T-helper 2 cell treated with Interferon-gamma antibody and Interleukin-4, amounts not matched to agents 5 μg/mL and 100 μg/mL, for 36 hours (primary cell): Measurements from ENCODE around the gene SLC35F3.
A peak's percentile ranks its signal among the peaks of the same experiment; 100 is the strongest.

ENCODE experiments used
- DNase-seq: peaks from one replicate; pipeline ENCODE4 v3.0.0; 2021; ENCODE audit warnings: low spot score
- H3K27ac Mint-ChIP-seq: one replicate; pipeline ENCODE4 v1.8.0; 2021; ENCODE audit warnings: mild to moderate bottlenecking, mixed read lengths
- H3K27me3 Mint-ChIP-seq: one replicate; pipeline ENCODE4 v1.8.0; 2021; ENCODE audit warnings: low read depth, mixed read lengths
- H3K36me3 Mint-ChIP-seq: one replicate; pipeline ENCODE4 v1.8.0; 2021; ENCODE audit warnings: low read depth, mixed read lengths
- H3K4me1 Mint-ChIP-seq: one replicate; pipeline ENCODE4 v1.8.0; 2021; ENCODE audit warnings: low read depth, mixed read lengths
- H3K4me3 Mint-ChIP-seq: one replicate; pipeline ENCODE4 v1.8.0; 2022; ENCODE audit warnings: mild to moderate bottlenecking, moderate library complexity, mixed read lengths
- H3K9me3 Mint-ChIP-seq: one replicate; pipeline ENCODE4 v1.8.0; 2021; ENCODE audit warnings: mixed read lengths

SLC35F3 gene

DNA sequence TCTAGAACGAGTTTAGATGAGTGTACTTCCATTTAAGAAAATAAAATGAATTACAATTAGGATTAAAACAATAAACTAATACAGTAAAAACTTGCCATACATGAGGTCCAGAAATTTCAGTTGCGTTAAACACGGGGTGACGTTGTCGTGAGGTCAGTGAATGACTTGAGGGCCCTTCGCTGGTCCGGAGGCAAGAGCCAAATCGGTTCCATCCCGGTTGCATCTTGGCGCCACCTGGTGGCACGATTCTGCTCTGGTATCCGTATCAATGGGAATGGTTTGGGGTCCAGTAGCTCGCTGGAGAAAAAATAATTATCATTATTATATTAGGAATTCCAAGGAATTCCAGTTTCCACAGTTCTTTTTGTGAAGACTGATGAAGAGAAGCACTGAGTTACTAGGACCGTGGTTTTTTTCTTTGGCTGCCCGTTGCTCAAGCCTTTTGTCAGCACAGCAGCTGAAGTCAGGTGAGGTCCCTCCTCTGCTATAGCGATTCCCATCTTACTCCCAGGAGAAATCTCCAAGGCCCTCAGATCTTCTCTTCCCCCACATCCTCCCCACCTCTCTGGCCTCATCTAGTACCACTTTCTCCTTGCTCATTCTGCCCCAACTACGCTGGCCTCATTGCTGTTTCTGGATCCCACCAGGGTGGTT lies 161.4 kb downstream of the SLC35F3 start:
- no peaks in the 10 kb centered on the region for H3K36me3 Mint-ChIP-seq
- no peaks in the 10 kb centered on the region for H3K27me3 Mint-ChIP-seq
- H3K27ac Mint-ChIP-seq = no peak overlapping the region
- no peak overlapping the region for H3K4me3 Mint-ChIP-seq
- no peaks in the 10 kb centered on the region for H3K4me1 Mint-ChIP-seq
- H3K9me3 Mint-ChIP-seq = no peaks in the 10 kb centered on the region
- peak; percentile 51 for DNase-seq

DNA sequence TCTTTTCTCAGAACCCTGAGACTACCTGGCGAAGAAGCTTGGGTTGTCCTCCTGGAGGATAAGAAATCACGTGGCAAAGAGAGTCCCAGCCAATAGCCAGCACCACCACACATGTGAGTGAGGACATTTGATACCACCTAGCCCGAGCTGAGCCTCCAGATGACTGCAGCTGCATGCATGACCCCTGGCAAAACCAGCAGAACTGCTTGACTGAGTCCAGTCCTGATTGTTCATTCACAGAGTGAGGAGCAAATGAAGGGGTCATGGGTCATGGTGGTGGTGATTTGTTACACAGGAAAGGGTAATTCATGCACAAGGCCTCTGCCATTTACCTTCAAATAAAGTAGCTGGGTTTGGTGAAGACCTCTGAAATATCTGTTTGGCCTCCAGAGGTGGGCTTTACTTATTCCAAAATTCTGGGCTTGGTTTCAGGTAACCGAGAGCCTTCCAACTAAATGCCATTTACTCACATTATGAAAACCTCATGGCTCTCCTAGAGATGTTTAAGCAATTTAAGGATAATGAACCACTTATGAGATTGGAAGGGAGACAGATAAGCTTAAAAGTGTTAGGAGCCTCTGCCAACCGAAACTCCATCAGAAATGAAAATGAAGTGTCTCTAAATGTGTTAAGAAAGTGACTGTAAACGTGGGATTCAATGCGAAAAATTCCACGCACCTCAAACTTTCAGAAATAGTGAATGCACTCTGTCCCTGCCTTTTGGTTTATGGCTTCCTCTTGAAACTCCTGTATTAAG lies 163.3 kb downstream of the SLC35F3 start:
- Mint-ChIP-seq H3K4me1 (no peaks in the 10 kb centered on the region), H3K36me3 (no peaks in the 10 kb centered on the region), H3K9me3 (no peaks in the 10 kb centered on the region), H3K27ac (no peak overlapping the region), H3K27me3 (no peaks in the 10 kb centered on the region), H3K4me3 (no peak overlapping the region)
- DNase-seq = no peak

DNA sequence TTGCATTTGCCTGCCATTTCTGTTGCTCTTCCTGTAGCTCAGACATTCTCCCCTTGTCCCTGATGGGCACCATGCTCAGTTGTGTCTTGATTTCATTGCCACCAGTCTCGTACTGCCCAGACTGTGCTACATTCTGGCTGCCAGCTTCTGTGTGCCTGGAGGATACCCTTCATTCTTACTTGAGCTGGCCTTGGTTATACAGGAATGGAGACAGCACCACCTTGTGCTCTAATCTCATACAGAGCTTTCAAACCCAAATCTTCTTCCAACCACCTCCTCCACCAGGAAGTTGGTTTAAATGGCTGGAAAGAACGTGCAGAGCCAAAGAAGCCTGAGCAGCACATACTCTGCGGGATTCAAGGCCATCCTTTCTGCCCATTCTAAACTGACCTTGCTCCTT lies 165.3 kb downstream of the SLC35F3 start:
- no peak overlapping the region for H3K27ac Mint-ChIP-seq
- no peak for DNase-seq
- H3K4me1 Mint-ChIP-seq = no peaks in the 10 kb centered on the region
- H3K27me3 Mint-ChIP-seq = peaks cover 2% of the 10 kb centered on the region
- H3K4me3 Mint-ChIP-seq = no peak overlapping the region
- no peaks in the 10 kb centered on the region for H3K36me3 Mint-ChIP-seq
- H3K9me3 Mint-ChIP-seq = no peaks in the 10 kb centered on the region

DNA sequence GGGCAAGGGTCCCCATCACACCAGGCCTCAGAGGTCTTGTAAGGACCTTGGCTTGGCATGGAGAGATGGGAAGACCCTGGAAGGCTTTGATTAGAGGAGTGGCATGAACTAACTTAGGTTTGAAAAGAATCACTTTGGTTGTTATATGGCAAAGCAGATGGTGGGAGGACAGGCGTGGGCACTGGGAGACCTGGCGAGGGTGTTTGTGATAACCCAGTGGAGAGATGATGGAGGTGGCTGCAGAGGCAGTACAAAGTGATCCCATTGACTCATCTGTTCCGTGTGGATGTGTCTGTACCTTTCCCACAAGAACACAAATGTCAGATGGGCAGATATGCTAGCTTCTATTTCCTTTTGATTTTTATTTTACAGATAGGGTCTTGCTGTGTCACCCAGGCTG lies 168.3 kb downstream of the SLC35F3 start:
- Mint-ChIP-seq H3K27me3 (peaks cover 2% of the 10 kb centered on the region), H3K9me3 (no peaks in the 10 kb centered on the region), H3K4me1 (no peaks in the 10 kb centered on the region), H3K4me3 (no peak overlapping the region), H3K27ac (no peak overlapping the region), H3K36me3 (no peaks in the 10 kb centered on the region)
- no peak for DNase-seq

DNA sequence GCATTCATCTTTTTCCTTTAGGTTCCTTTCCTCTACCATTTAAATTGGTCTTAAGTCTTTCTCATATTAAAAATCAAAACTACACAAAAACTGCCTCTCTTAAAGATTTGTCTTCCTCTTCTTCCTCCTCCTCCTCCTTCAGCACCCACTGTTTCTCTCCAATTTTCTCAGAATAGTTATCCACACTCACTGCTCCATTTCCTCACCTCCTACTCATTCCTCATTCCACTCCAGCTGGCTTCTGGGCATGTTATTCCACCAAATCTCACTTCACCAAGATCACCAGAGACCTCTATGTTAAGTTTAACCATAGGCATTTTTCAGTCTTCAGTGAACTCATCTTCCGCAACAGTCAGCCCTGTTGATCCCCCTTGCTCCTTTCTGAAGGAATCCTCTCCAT lies 173.7 kb downstream of the SLC35F3 start:
- Mint-ChIP-seq H3K4me1 (no peaks in the 10 kb centered on the region), H3K27ac (no peak overlapping the region), H3K27me3 (peaks cover 5% of the 10 kb centered on the region), H3K9me3 (no peaks in the 10 kb centered on the region), H3K4me3 (no peak overlapping the region), H3K36me3 (no peaks in the 10 kb centered on the region)
- DNase-seq = no peak

DNA sequence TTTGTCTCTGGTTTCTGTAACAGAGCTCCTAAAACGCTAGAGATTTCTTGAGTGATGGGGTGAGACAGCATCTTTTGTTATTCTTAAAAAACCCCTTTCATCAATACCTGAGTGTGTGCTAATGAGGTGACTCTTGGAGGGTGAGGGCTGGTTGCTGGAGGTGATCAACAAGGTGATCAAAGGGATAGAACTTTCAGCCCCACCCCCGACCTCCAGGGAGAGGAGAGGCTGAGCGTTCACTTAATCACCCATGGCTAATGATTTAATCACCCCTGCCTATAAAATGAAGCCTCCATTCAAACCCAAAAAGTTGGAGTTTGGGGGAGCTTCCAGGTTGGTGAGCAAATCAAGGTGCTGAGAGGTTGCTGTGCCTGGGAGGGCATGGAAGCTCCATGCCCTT lies 175.4 kb downstream of the SLC35F3 start:
- H3K36me3 Mint-ChIP-seq = no peaks in the 10 kb centered on the region
- H3K4me3 Mint-ChIP-seq = no peak overlapping the region
- peaks cover 3% of the 10 kb centered on the region for H3K27me3 Mint-ChIP-seq
- H3K27ac Mint-ChIP-seq = no peak overlapping the region
- no peaks in the 10 kb centered on the region for H3K4me1 Mint-ChIP-seq
- DNase-seq = no peak
- H3K9me3 Mint-ChIP-seq = no peaks in the 10 kb centered on the region

DNA sequence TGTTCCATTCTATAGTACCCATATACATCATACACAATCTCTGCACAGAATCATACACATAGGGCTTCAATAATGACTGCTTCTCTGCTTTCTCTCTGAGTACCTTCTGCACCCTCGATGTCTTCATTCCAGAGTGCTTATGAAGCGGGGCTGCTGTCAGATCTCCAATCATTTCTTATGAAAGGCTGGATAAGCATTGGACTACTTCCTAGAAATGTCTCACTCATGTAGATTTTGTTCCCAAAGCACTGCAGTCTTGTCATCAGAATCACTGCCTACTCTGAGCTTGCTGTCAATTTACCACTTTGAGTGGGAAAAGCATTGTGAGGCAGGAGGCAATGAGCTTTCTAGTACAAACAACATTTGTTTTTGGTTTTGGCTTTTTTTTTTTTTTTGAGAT lies 179.0 kb downstream of the SLC35F3 start:
- no peaks in the 10 kb centered on the region for H3K9me3 Mint-ChIP-seq
- H3K27ac Mint-ChIP-seq = no peak overlapping the region
- H3K4me3 Mint-ChIP-seq = no peak overlapping the region
- peaks cover 5% of the 10 kb centered on the region for H3K27me3 Mint-ChIP-seq
- H3K4me1 Mint-ChIP-seq = no peaks in the 10 kb centered on the region
- no peak for DNase-seq
- H3K36me3 Mint-ChIP-seq = no peaks in the 10 kb centered on the region

DNA sequence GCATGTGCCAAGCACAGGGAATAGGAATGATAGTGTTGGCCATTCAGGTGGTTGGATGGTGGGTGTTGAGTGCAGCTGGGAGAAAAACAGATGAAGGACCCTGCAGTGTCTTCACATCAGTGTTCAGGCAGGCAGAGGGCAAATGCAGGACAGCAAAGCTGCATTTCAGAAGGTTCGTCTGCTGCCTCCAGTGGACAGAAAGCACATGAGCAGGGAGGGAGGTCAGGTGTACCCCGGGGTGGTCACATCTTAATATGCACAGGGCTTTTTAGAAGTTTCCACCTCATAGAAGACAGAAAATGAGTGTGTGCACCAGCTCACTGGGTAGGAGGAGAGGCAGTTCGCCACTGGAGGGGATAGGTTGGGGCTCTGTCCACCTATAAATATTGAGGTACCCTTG lies 184.9 kb downstream of the SLC35F3 start:
- Mint-ChIP-seq H3K4me3 (no peak overlapping the region), H3K9me3 (no peaks in the 10 kb centered on the region), H3K4me1 (no peaks in the 10 kb centered on the region), H3K27me3 (peaks cover 15% of the 10 kb centered on the region), H3K36me3 (no peaks in the 10 kb centered on the region), H3K27ac (no peak overlapping the region)
- no peak for DNase-seq

DNA sequence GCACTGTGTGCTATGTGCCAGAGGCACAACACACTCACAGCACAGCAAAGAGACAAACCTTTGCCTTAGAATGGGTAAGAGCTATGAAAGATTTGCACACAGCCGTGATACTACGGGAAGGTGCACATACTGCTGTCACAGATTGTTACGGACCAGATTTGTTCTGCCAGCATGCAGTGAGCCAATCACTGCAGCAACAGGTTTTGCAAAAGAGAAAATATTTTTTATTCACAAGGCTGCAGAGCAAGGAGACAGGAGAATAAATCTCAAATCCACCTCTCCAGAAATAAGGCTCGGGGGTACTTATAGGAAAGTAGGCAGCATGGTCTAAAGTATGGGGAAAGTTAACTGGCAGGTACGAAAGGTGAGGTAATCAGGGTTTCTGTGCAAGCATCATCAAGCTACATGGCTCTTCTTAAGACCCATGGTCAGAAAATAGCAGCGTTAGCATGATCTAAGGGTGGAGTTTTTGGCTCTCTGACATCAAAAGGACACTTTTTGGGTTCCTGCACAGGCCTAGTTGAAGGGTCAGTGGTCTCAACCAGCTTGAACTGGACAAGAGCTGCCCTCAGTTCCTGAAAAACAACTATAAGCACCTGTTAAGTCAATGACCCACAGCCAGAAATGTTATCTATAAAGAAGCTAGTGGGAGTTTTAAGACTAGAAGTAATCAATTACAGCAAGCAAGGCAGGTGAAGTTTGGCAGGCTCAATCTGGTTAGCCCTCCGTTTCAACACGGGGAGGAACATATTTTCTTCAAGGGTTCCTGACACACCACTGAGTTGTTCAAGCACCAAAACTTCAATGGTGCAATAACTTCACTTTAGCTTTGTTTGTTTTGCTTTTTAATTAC lies 186.0 kb downstream of the SLC35F3 start:
- Mint-ChIP-seq H3K4me1 (no peaks in the 10 kb centered on the region), H3K36me3 (no peaks in the 10 kb centered on the region), H3K27ac (no peak overlapping the region), H3K27me3 (peaks cover 17% of the 10 kb centered on the region), H3K4me3 (no peak overlapping the region), H3K9me3 (no peaks in the 10 kb centered on the region)
- DNase-seq = no peak

DNA sequence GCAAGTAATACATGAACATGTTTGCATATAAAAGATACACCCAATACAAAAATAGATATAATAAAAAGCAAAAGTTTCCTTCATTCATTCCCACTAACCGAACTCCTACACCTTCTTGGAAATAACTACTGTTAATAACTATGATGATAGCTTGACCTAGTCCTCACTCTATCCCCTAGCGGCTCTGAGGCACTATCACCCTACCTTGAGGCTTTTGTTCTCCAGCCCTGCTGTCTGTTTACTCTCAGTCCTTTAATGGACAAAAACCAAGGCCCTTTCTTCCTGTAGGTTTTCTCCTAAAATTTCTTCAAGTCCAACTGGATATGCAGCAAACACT lies 186.6 kb downstream of the SLC35F3 start:
- H3K4me1 Mint-ChIP-seq = no peaks in the 10 kb centered on the region
- H3K4me3 Mint-ChIP-seq = no peak overlapping the region
- no peak overlapping the region for H3K27ac Mint-ChIP-seq
- no peaks in the 10 kb centered on the region for H3K9me3 Mint-ChIP-seq
- H3K36me3 Mint-ChIP-seq = no peaks in the 10 kb centered on the region
- DNase-seq = no peak
- H3K27me3 Mint-ChIP-seq = peaks cover 17% of the 10 kb centered on the region

DNA sequence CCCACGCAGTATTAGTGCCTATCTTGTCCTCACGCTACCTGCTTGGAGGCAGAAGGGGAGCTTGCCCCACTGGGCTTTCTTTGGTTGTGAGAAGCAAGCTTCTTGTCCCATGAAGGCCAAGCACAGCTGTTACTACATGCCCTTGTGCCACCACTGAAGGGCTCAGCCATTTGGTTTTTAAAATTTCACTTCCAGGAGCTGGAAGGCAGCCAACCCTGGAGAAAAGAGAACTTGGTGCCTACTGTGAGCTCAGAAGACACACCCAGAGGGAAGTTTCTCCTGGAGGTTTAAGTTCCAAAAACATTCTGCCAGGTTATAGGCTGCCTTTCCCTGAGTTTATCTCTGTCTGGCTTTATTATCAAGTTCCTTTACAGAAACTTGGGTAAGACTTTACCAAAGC lies 187.4 kb downstream of the SLC35F3 start:
- Mint-ChIP-seq H3K4me3 (no peak overlapping the region), H3K27me3 (peaks cover 16% of the 10 kb centered on the region), H3K4me1 (no peaks in the 10 kb centered on the region), H3K27ac (no peak overlapping the region), H3K36me3 (no peaks in the 10 kb centered on the region), H3K9me3 (no peaks in the 10 kb centered on the region)
- DNase-seq = no peak

DNA sequence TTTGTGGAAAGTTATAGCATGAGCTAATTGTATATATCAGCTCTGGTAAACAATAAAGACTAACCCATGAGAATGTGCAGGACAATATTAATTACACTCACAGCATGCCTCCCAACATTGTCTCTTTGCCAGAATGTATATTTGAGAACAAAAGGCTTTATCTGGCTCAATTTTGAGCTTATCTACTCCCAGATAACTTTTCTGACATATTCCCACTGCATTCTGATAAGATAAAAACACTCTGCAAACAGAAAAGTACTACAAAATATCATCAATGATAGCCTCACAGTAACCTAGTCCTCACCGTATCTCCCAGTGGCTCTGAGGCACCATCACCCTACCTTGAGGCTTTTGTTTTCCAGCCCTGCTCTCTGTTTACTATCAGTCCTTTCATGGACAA lies 188.6 kb downstream of the SLC35F3 start:
- Mint-ChIP-seq H3K27ac (no peak overlapping the region), H3K4me3 (no peak overlapping the region), H3K9me3 (no peaks in the 10 kb centered on the region), H3K4me1 (no peaks in the 10 kb centered on the region), H3K36me3 (no peaks in the 10 kb centered on the region), H3K27me3 (peaks cover 14% of the 10 kb centered on the region)
- no peak for DNase-seq

DNA sequence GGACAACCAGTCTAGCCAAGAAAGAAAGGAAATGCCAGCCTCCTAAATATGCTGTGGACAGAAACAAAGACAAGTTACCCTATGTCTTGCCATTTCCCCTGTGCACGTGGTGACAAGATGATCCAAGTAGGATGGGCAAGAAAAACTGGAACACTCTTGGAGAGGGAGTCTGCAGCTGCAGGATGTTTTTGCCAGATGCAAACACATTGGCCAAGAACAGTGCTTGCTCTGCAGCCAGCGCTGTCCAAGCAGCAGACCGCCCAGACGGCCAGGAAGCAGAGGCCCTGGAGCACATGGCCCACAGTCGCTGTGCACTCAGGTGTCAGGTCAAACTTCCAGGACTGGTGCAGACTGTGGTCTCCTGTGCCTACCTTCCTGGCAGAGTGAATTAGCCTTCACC lies 189.3 kb downstream of the SLC35F3 start:
- no peaks in the 10 kb centered on the region for H3K4me1 Mint-ChIP-seq
- H3K36me3 Mint-ChIP-seq = no peaks in the 10 kb centered on the region
- DNase-seq = no peak
- peaks cover 14% of the 10 kb centered on the region for H3K27me3 Mint-ChIP-seq
- H3K4me3 Mint-ChIP-seq = no peak overlapping the region
- no peaks in the 10 kb centered on the region for H3K9me3 Mint-ChIP-seq
- no peak overlapping the region for H3K27ac Mint-ChIP-seq

DNA sequence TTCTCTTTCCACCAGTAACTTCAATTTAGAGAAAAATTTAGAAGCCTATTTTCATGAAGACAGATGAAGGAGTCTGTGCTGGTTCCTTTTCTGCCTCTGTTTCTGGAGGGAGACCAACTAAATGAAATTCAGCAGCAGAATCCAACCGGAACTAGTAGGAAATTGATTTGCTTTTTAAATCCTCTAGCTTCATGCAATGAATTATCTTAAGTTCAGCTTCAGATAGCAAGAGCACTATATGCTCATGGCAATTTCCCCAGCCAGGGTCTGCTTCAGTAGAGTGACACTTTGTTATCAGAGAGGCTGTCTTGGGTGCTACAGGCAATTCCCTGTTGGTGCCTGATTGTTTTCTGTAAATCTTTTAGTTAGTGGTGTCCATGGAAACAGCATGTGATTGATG lies 189.7 kb downstream of the SLC35F3 start:
- no peak overlapping the region for H3K27ac Mint-ChIP-seq
- no peaks in the 10 kb centered on the region for H3K36me3 Mint-ChIP-seq

More for the DNA sequence above, 189.7 kb downstream of the SLC35F3 start:
- Mint-ChIP-seq H3K27me3 (peaks cover 13% of the 10 kb centered on the region), H3K4me3 (no peak overlapping the region), H3K4me1 (no peaks in the 10 kb centered on the region), H3K9me3 (no peaks in the 10 kb centered on the region)
- DNase-seq = no peak
